HL-60 (cell line): ENCODE results near the gene APOBEC3H.
"Not testable (repeated sequence)": the region's sequence is repeated elsewhere in the genome, so short reads cannot be mapped to it uniquely, and the experiment has no call there.

Experiments used
- DNase-seq, 2 experiments: peaks; one replicate each; pipeline ENCODE4 v3.0.0-alpha.2; 2010 to 2020; ENCODE audit warnings: low read depth in 1 of 2, low spot score in 1 of 2
- H3K27ac ChIP-seq: fragments of 250-450 bp; sonication (Bioruptor Pico); replicated peaks from 2 replicates; pipeline ENCODE4 v1.5.1; 2020; ENCODE audit warnings: mild to moderate bottlenecking, moderate library complexity
- H3K27me3 ChIP-seq: fragments of 250-450 bp; sonication (Bioruptor Pico); 2 replicates; pipeline ENCODE4 v1.5.1; 2021; ENCODE audit warnings: mild to moderate bottlenecking, moderate library complexity; ENCODE audit not compliant: insufficient read depth, poor library complexity, severe bottlenecking
- H3K4me3 ChIP-seq: replicated peaks from 2 replicates; pipeline ENCODE4 v1.5.1; 2011; ENCODE audit warnings: mild to moderate bottlenecking, control low read depth, low read length; ENCODE audit not compliant: insufficient read depth
- GABPA ChIP-seq: IDR thresholded peaks from 2 replicates; pipeline ENCODE4 v1.6.1; 2012; ENCODE audit warnings: low read depth
- POLR2AphosphoS5 ChIP-seq: IDR thresholded peaks from 2 replicates; pipeline ENCODE4 v1.6.1; 2012; ENCODE audit warnings: low read depth
- REST ChIP-seq: IDR thresholded peaks from 2 replicates; pipeline ENCODE4 v1.6.1; 2012; ENCODE audit warnings: low read depth; ENCODE audit not compliant: insufficient replicate concordance
- SPI1 ChIP-seq: IDR thresholded peaks from 2 replicates; pipeline ENCODE4 v1.6.1; 2012; ENCODE audit warnings: low read depth, mild to moderate bottlenecking, borderline replicate concordance
- TF ChIP-seq, protein P1 (sequence below): IDR thresholded peaks from one replicate; pipeline ENCODE4 v1.5.1; 2011; ENCODE audit warnings: low read length, control low read depth, inconsistent platforms; ENCODE audit not compliant: insufficient read depth

Gene APOBEC3H

DNA sequence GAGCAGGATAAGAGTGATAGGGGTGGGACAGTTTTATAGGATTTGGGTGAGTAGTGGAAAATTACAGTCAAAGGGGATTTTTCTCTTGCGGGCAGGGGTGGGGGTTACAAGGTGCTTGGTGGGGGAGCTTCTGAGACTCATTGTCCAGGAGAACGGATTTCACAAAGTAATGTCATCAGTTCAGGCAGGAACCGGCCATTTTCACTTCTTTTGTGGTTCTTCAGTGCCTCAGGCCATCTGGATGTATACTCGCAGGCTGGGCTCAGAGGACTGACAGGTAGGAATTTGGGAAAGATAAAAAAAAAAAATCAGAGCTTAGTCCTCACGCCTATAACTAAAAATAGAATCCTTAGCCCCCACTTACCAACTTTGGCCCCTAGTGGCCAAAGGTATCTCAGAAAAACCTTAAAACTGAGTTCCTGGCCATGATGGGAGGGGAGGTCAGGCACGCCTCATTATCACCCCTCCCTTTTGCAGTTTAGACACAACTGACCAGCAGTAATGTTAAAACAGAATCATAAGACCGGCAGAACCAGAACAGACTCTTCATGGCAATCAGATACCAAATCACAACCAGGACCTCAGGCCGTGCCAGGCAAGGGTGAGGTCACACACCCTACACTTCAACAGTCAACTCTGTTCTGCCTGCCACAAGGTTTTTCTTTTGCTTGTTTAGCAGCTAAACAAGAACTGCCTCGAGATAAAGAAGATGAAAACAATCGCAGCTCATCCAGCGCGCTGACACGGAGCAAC lies 28.8 kb upstream of the APOBEC3H start:
- TF ChIP-seq SPI1 (no peak), REST (no peak), GABPA (no peak), POLR2AphosphoS5 (no peak)
- TF ChIP-seq, protein P1, sequence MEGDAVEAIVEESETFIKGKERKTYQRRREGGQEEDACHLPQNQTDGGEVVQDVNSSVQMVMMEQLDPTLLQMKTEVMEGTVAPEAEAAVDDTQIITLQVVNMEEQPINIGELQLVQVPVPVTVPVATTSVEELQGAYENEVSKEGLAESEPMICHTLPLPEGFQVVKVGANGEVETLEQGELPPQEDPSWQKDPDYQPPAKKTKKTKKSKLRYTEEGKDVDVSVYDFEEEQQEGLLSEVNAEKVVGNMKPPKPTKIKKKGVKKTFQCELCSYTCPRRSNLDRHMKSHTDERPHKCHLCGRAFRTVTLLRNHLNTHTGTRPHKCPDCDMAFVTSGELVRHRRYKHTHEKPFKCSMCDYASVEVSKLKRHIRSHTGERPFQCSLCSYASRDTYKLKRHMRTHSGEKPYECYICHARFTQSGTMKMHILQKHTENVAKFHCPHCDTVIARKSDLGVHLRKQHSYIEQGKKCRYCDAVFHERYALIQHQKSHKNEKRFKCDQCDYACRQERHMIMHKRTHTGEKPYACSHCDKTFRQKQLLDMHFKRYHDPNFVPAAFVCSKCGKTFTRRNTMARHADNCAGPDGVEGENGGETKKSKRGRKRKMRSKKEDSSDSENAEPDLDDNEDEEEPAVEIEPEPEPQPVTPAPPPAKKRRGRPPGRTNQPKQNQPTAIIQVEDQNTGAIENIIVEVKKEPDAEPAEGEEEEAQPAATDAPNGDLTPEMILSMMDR: no peak
- H3K4me3 ChIP-seq: no peak overlapping the region
- H3K27me3 ChIP-seq: no peaks in the 10 kb centered on the region
- DNase-seq: no peak
- no peak overlapping the region for H3K27ac ChIP-seq

GRCh38 chr22:39070186-39070585 lies 26.9 kb upstream of the APOBEC3H start:
- no peak for DNase-seq
- Histone ChIP-seq H3K27ac (no peak overlapping the region), H3K27me3 (no peaks in the 10 kb centered on the region), H3K4me3 (no peak overlapping the region)
- TF ChIP-seq POLR2AphosphoS5 (no peak), REST (no peak), SPI1 (no peak), GABPA (no peak)
- TF ChIP-seq, protein P1: no peak

GRCh38 chr22:39072581-39072981 lies 24.5 kb upstream of the APOBEC3H start:
- not testable (repeated sequence) for H3K27ac ChIP-seq, H3K27me3 ChIP-seq, DNase-seq, H3K4me3 ChIP-seq

GRCh38 chr22:39073981-39074380 lies 23.1 kb upstream of the APOBEC3H start:
- H3K27ac ChIP-seq: no peak overlapping the region
- TF ChIP-seq POLR2AphosphoS5: no peak
- no peak overlapping the region for H3K4me3 ChIP-seq
- DNase-seq: no peak
- peaks cover 4% of the 10 kb centered on the region for H3K27me3 ChIP-seq

- DNase-seq, H3K27ac ChIP-seq, H3K27me3 ChIP-seq, H3K4me3 ChIP-seq: not testable (repeated sequence)
These were observed 20.7 kb upstream of the APOBEC3H start for GRCh38 chr22:39076155-39077025.

DNA sequence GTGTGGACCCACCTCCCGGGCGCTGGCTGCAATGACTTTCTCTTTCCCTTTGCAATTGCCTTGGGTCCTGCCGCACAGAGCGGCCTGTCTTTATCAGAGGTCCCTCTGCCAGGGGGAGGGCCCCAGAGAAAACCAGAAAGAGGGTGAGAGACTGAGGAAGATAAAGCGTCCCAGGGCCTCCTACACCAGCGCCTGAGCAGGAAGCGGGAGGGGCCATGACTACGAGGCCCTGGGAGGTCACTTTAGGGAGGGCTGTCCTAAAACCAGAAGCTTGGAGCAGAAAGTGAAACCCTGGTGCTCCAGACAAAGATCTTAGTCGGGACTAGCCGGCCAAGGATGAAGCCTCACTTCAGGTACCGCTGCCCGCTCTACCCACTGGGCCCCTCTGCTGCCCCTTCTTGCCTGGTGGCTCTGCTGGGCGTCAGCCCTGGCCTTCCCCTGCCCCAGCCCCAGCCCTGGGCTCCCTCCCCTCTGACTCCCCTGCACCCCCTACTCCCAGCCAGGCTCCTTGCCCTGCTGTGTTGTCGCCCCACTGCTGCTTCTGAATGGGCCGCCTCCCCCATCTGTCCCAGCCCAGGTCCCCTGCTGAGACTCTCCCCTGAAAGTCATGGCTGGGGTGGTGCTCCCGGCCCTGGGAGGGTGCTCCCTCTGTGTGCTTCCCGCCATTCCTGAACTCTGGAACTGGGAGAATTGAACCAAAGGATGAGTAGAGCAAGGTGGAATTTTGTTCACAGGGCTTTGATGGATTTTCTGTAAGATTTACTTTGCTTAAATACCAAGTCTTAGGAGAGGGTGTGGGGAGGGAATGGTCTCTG lies 19.8 kb upstream of the APOBEC3H start, which contains the start of gene APOBEC3G:
Gene APOBEC3G (plus strand): TSS at position 250 of the 815 bp plus-strand sequence. CDS start 87 bp downstream, at position 337.
- H3K27ac ChIP-seq, H3K27me3 ChIP-seq, H3K4me3 ChIP-seq, DNase-seq: not testable (repeated sequence)

GRCh38 chr22:39077912-39078311 lies 19.1 kb upstream of the APOBEC3H start:
- H3K4me3 ChIP-seq, H3K27me3 ChIP-seq, H3K27ac ChIP-seq, DNase-seq: not testable (repeated sequence)
